IPS-20b (cell line): ENCODE data around the gene KIF21A.

ENCODE experiments used
- H3K27ac ChIP-seq: one replicate; pipeline ENCODE4 v1.5.1; 2013; ENCODE audit warnings: low read length
- H3K27me3 ChIP-seq: 2 replicates; pipeline ENCODE4 v1.6.1; 2013; ENCODE audit warnings: mild to moderate bottlenecking, low read length, inconsistent platforms; ENCODE audit not compliant: insufficient read depth
- H3K36me3 ChIP-seq: 2 replicates; pipeline ENCODE4 v1.6.1; 2013; ENCODE audit warnings: low read depth, mild to moderate bottlenecking, inconsistent platforms, low read length, moderate library complexity; ENCODE audit not compliant: insufficient read depth
- H3K4me1 ChIP-seq: 2 replicates; pipeline ENCODE4 v1.6.1; 2013; ENCODE audit warnings: mild to moderate bottlenecking, control low read depth, inconsistent platforms, low read length, moderate library complexity; ENCODE audit not compliant: insufficient read depth
- H3K4me3 ChIP-seq: 2 replicates; pipeline ENCODE4 v1.5.1; 2013; ENCODE audit warnings: mild to moderate bottlenecking, low read length, inconsistent platforms
- H3K9ac ChIP-seq: 2 replicates; pipeline ENCODE4 v1.6.1; 2013; ENCODE audit warnings: low read depth, mild to moderate bottlenecking, inconsistent platforms, low read length, moderate library complexity
- H3K9me3 ChIP-seq: 2 replicates; pipeline ENCODE4 v1.6.1; 2013; ENCODE audit warnings: mild to moderate bottlenecking, low read depth, low read length, inconsistent platforms; ENCODE audit not compliant: insufficient read depth

KIF21A gene

DNA sequence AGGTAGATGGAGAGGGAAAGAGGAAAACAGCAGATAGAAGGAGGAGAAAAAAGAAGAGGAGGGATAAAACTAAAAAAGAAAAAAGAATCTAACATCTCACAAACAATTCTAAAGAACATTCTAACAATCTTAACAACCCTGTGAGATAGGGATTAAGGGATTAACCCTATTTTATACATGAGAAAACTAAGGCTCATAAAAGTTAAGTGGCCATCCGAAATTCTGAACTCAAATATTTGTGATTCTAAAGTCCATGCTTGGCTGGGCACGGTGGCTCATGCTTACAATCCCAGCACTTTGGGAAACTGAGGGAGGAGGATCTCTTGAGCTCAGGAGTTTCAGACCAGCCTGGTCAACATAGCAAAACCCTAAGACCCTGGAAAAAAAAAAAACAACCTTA, 13.1 kb downstream of the KIF21A start:
- H3K4me3 ChIP-seq = no peak overlapping the region
- no peak overlapping the region for H3K27ac ChIP-seq
- no peaks in the 10 kb centered on the region for H3K36me3 ChIP-seq
- no peaks in the 10 kb centered on the region for H3K9me3 ChIP-seq
- no peaks in the 10 kb centered on the region for H3K27me3 ChIP-seq
- H3K4me1 ChIP-seq = no peaks in the 10 kb centered on the region
- H3K9ac ChIP-seq = no peak overlapping the region

GRCh38 chr12:39427360-39427808, 15.5 kb downstream of the KIF21A start:
- no peaks in the 10 kb centered on the region for H3K27me3 ChIP-seq
- no peak overlapping the region for H3K9ac ChIP-seq
- H3K27ac ChIP-seq = no peak overlapping the region
- no peaks in the 10 kb centered on the region for H3K36me3 ChIP-seq
- H3K4me3 ChIP-seq = no peak overlapping the region
- H3K4me1 ChIP-seq = no peaks in the 10 kb centered on the region
- H3K9me3 ChIP-seq = no peaks in the 10 kb centered on the region

DNA sequence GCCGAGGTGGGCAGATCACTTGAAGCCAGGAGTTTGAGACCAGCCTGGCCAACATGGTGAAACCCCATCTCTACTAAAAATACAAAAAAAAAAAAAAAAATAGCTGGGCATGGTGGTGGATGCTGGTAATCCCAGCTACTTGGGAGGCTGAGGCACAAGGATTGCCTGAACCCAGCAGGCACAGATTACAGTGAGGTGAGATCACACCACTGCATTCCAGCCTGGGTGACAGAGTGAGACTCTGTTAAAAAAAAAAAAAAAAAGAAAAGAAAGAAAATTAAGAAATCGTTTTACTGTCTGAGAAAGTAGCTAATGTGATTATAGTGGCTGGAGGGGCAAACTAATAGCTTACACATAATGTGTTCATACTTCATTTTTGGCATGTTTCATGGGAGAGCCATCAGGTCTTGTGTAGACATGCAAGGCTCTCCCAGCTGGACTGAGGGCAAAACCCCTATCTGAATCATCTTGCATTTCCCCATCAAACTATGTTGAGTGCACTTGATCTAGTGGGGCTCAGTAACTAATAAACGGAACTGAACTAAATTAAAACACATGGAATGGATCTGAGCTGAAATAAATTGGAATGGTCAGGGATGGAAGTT, 16.2 kb downstream of the KIF21A start:
- Histone ChIP-seq H3K4me1 (no peaks in the 10 kb centered on the region), H3K27me3 (no peaks in the 10 kb centered on the region), H3K4me3 (no peak overlapping the region), H3K9ac (no peak overlapping the region), H3K36me3 (no peaks in the 10 kb centered on the region), H3K27ac (no peak overlapping the region), H3K9me3 (no peaks in the 10 kb centered on the region)

GRCh38 chr12:39420043-39420442, 22.9 kb downstream of the KIF21A start:
- H3K4me3 ChIP-seq = no peak overlapping the region
- H3K27ac ChIP-seq = no peak overlapping the region
- H3K4me1 ChIP-seq = no peaks in the 10 kb centered on the region
- no peaks in the 10 kb centered on the region for H3K27me3 ChIP-seq
- no peaks in the 10 kb centered on the region for H3K9me3 ChIP-seq
- H3K9ac ChIP-seq = no peak overlapping the region
- no peaks in the 10 kb centered on the region for H3K36me3 ChIP-seq

- 0 out of 2 replicates have a peak, but pooled peaks cover 2% of the 10 kb centered on the region for H3K27me3 ChIP-seq
- no peaks in the 10 kb centered on the region for H3K36me3 ChIP-seq
- no peak overlapping the region for H3K27ac ChIP-seq
- H3K9me3 ChIP-seq = no peaks in the 10 kb centered on the region
- no peaks in the 10 kb centered on the region for H3K4me1 ChIP-seq
- H3K9ac ChIP-seq = no peak overlapping the region
- H3K4me3 ChIP-seq = no peak overlapping the region
Observed at GRCh38 chr12:39419471-39419870, 23.4 kb downstream of the KIF21A start.

DNA sequence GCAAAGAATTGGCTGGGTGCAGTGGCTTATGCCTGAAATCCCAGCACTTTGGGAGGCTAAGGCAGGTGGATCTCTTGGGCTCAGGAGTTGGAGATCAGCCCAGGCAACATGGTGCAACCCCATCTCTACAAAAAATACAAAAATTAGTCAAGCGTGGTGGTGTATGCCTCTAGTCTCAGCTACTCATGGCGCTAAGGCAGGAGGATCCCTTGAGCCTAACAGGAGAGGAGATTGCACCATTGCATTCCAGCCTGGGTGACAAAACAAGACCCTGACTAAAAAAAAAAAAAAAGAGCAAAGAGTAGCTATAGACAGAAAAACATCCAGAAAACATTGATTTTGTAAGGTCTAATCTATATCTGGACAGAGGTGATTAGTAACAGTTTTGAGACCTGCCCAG, 25.0 kb downstream of the KIF21A start:
- Histone ChIP-seq H3K4me3 (no peak overlapping the region), H3K27me3 (peaks cover 17% of the 10 kb centered on the region; the same call in 1 of the 2 replicates), H3K27ac (no peak overlapping the region), H3K36me3 (no peaks in the 10 kb centered on the region), H3K9ac (no peak overlapping the region), H3K9me3 (no peaks in the 10 kb centered on the region), H3K4me1 (no peaks in the 10 kb centered on the region; the same call in 1 of the 2 replicates)

- Histone ChIP-seq H3K36me3 (no peaks in the 10 kb centered on the region), H3K9me3 (no peaks in the 10 kb centered on the region), H3K27ac (no peak overlapping the region), H3K4me3 (no peak overlapping the region), H3K9ac (no peak overlapping the region), H3K27me3 (peaks cover 28% of the 10 kb centered on the region; the same call in 1 of the 2 replicates), H3K4me1 (no peaks in the 10 kb centered on the region; the same call in 1 of the 2 replicates)
Observed at GRCh38 chr12:39413836-39414771, 28.8 kb downstream of the KIF21A start.

GRCh38 chr12:39412210-39412609, 30.7 kb downstream of the KIF21A start:
- H3K9ac ChIP-seq = no peak overlapping the region
- H3K4me1 ChIP-seq = peaks cover 4% of the 10 kb centered on the region; the same call in 1 of the 2 replicates
- H3K36me3 ChIP-seq = no peaks in the 10 kb centered on the region
- no peak overlapping the region for H3K27ac ChIP-seq
- H3K9me3 ChIP-seq = no peaks in the 10 kb centered on the region
- no peak overlapping the region for H3K4me3 ChIP-seq
- H3K27me3 ChIP-seq = peaks cover 28% of the 10 kb centered on the region; the same call in 1 of the 2 replicates

DNA sequence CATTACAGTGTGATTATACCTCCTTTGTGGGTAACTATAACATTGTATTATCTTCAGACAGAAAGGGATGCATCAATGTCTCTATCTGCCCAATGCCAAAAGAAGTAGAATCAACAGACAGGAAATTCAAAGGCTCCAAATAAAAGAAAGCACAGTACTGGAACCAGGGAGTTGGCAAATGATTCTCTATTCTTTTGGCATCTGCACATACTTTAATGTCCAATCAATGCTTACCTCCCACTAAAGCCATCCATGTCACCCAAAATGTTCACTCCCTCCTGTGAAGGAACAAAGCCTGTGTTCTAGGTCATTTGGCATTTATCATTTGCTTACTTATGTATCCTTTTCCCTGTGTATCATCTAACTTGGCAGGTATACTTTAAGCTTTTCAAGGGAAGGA, 36.7 kb downstream of the KIF21A start:
- Histone ChIP-seq H3K27me3 (peaks cover 5% of the 10 kb centered on the region; the same call in 1 of the 2 replicates), H3K9me3 (no peaks in the 10 kb centered on the region), H3K27ac (no peak overlapping the region), H3K4me1 (peaks cover 15% of the 10 kb centered on the region), H3K36me3 (no peaks in the 10 kb centered on the region), H3K9ac (no peak overlapping the region), H3K4me3 (no peak overlapping the region)

GRCh38 chr12:39405580-39405979, 37.3 kb downstream of the KIF21A start:
- Histone ChIP-seq H3K4me1 (peaks cover 15% of the 10 kb centered on the region), H3K9me3 (no peaks in the 10 kb centered on the region), H3K9ac (no peak overlapping the region), H3K4me3 (no peak overlapping the region), H3K27ac (no peak overlapping the region), H3K36me3 (no peaks in the 10 kb centered on the region), H3K27me3 (no peaks in the 10 kb centered on the region)

GRCh38 chr12:39404000-39404399, 38.9 kb downstream of the KIF21A start:
- H3K4me3 ChIP-seq = no peak overlapping the region

DNA sequence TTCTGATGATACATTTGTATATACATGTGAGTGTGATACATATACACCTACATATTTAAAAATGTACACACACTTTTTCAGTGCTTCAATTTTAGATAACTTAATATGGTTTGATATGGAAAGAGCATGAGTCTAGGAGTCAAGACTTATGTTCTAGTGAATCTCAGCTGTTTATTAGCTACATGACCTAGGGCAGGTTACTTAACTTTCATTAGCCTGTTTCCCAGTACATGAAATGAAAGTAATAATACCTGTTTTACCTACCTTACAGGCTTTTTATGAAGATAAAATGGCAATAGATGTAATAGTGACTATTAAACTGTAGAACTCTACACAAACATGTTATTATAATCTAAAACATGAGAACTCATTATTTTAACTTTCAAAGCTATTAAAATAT, 39.5 kb downstream of the KIF21A start:
- H3K9ac ChIP-seq = no peak overlapping the region
- H3K27ac ChIP-seq = no peak overlapping the region
- no peak overlapping the region for H3K4me3 ChIP-seq
- peaks cover 15% of the 10 kb centered on the region for H3K4me1 ChIP-seq
- no peaks in the 10 kb centered on the region for H3K9me3 ChIP-seq
- no peaks in the 10 kb centered on the region for H3K27me3 ChIP-seq
- no peaks in the 10 kb centered on the region for H3K36me3 ChIP-seq

More at GRCh38 chr12:39404000-39404399, 38.9 kb downstream of the KIF21A start:
- Histone ChIP-seq H3K9me3 (no peaks in the 10 kb centered on the region), H3K9ac (no peak overlapping the region), H3K4me1 (peaks cover 15% of the 10 kb centered on the region), H3K27ac (no peak overlapping the region), H3K36me3 (no peaks in the 10 kb centered on the region), H3K27me3 (no peaks in the 10 kb centered on the region)
